UCSD-AML1 (cell line): ENCODE data around the gene SCAMP2.
"Not testable (repeated sequence)": the region's sequence is repeated elsewhere in the genome, so short reads cannot be mapped to it uniquely, and the experiment has no call there.

Experiments used
- DNase-seq: peaks from one replicate; lab custom pipeline; 2025; ENCODE audit not compliant: unreplicated experiment; lab: John Stamatoyannopoulos, UW

The SCAMP2 gene

DNA sequence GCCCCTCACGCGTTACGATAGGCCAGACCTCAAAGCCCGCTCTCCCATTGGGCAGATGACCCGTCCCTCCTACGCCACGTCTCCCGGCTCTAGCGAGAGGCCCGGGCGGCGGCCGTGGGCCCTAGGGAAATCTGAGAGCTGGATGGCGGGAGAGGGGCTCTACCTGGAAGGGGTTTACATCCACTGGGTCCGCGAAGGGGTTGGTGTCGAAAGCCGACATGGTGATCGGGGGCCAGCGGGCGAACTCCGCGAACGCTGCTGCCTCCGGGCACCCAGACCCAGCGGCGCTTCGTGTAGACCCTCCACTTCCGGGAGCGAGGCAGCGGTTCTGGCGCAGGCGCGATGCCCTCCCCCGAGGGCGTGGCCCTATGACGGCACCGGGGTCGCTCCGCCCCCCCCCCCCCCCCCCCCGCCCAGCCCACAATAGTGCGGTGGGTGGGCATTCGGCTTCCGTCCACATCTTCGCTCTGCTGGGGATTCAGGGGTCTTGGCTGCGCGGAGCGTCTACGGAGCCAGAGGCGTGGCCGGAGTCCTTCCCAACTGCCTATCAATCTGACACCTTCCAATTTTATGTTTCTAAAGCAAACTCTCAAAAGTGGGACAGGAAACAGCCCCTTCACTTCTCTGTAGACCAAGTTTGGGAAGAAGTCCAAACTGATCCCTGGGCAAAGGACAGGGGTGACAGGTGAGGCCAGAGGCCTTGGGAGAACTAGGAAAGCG, at the start of gene SCAMP2:
SCAMP2 (minus strand) TSS at position 330 of the 720 bp plus-strand sequence; CDS start at position 220, 110 bp downstream.
- peak; percentile 94 for DNase-seq

DNA sequence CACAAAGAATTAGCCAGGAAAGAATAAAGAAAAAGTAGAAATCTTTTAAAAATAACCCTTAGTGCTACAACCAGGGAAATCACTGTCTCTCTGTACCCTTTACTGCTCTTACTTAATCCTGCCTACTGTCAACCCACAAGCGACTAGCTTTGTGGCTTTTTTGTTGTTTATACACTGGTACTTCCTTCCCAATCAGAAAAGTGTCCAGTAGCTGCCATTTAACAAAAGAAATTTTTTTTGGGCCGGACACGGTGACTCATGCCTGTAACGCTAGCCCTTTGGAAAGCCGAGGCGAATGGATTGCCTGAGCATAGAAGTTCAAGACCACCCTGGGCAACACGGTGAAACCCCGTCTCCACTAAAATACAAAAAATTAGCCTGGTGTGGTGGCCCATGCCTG, 47.3 kb upstream of the SCAMP2 start:
- no peak for DNase-seq

GRCh38 chr15:74917676-74918075, 44.5 kb upstream of the SCAMP2 start:
- no peak for DNase-seq

GRCh38 chr15:74913799-74914198, 40.6 kb upstream of the SCAMP2 start:
- DNase-seq: not testable (repeated sequence)

- no peak for DNase-seq
These were observed 39.9 kb upstream of the SCAMP2 start for GRCh38 chr15:74913041-74913440.

DNA sequence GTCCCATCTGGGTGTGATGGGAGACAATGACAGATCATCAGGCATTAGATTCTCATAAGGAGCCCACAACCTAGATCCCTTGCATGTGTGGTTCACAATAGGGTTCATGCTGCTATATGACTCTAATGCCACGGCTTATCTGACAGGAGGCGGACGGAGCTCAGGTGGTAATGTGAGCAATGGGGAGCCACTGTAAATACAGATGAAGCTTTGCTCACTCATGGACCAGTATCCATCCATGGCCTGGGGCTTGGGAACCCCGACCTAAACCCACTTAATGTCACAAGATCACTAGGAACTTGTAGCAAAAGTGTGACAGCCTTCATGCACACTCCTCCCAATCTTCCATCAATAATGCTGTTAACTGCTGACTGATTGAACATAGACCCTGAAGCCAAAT, 35.5 kb upstream of the SCAMP2 start:
- DNase-seq: no peak

DNA sequence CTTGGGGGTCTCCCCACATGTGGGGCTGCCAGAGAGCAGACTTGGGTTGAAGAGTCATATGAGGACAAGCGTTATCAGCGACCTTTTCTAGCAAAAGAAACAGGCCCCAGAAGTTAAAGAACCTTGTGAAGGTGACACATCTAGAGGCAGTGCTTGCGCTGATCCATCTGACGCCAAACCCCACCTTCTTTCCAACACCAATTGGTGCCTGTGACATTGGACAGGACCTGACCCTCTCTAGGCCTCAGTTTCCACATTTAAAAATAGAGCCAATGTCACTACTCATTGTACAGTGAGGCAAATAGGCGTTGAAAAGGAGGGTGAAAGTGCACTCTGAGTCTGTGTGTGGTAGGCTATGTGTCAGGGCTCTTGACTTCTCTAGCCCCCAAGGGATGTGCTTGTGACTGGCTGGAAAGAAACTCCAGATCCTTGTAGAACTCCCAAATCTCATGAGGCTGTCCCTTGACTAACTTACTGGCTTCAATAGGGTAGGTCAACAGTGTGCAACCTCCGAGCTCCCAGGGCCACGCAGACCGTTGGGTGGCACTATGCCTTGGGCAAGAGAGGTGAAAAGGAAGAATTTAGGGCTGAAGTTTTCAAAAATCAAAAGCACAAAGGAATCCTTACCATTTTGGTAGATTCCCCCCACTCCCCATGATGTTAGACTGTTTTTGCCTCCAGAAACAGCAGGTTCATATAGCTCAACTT, 34.2 kb upstream of the SCAMP2 start:
- DNase-seq: no peak

- peak; percentile 87 for DNase-seq
These were observed 33.4 kb upstream of the SCAMP2 start, which contains the start of gene FAM219B for GRCh38 chr15:74906450-74907162. Gene FAM219B, minus strand, starts transcription at chr15:74906851. Its CDS starts 51 bp downstream, at chr15:74906800.

DNA sequence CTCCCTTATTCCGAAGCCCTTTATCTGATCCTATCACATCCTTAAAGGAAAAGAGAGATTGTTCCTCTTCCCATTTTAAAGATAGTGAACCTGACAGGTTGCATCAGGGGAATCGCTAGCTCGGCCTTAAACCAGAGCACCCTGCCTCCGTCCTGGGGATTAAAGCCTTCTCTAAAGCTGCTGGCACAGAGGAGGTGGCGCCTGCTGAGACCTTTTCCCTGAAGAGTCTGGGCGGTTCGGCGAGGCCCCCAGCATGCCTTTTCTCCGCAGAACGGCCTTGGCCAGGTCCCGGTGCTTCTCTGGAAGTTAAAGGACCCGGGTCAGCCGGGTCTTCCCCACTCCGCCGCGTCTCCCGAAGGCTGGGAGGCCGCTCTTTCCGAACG, 32.9 kb upstream of the SCAMP2 start:
- DNase-seq: peak; percentile 59

DNA sequence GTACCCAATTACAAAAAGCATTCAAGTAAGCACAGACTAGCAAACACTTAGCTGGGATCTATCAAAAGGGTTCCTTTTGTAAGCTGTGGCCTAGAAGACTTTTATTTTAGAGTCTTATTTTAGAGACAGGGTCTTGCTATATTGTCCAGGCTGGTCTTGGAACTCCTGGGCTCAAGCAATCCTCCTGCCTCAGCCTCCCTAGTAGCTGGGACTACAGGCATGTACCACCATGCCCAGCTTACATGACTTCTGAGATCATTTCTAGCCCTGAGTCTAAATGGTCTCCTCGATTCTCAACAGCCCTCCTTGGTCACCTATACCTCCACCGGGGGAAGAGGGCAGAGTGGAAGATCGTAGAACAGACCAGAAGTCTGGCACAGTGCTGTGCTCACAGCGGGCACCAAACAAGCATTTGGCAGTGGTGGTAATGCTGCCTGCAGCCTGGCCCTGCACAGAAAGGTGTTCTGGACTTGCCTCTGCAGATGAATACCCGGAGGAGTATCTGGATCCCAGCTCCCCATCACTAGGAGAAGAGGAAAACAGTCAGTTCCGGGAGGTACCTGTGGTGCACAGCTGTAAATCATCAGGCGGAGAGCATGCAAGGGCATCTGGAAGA, 31.1 kb upstream of the SCAMP2 start:
- DNase-seq: no peak

- DNase-seq: no peak
These were observed 30.5 kb upstream of the SCAMP2 start for GRCh38 chr15:74903676-74904075.

DNA sequence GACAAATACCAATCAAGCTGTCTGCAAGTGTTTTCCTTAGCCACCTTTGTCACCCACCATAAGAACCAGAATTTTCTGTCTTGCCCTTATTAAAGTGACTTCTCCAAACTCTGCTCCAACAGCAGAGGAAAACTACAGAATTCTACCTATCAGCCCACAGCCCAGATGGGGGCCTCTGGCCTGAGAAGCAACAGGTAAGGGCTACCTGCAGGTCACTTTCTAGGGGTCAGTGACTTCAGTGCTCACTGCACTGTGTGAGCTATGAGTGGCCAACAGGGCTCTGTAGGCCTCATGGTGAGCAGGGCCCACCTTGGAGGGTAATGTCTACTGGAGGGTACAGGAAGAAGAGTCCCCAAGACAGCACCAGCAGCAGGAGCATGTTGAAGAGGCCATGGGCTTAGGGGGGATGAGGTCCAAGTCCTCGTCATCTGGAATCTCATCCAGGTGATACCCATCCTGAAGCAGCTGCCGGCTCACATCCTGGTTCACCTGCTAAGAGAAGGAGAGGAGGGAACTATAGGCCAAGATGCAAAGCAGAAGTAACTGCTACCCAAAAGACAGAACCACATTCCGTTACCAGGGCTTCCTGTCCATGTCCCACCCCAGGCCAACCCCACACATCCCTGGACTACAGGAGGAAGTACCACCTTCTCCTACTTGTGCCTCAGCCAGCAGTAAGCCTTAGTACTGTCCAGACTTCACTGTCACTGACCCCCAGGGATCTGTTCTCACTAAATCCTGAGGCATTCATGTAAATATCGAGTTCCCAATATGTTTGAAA, 29.3 kb upstream of the SCAMP2 start:
- DNase-seq: peak; percentile 25

GRCh38 chr15:74901612-74902063, 28.5 kb upstream of the SCAMP2 start:
- peak; percentile 64 for DNase-seq

DNA sequence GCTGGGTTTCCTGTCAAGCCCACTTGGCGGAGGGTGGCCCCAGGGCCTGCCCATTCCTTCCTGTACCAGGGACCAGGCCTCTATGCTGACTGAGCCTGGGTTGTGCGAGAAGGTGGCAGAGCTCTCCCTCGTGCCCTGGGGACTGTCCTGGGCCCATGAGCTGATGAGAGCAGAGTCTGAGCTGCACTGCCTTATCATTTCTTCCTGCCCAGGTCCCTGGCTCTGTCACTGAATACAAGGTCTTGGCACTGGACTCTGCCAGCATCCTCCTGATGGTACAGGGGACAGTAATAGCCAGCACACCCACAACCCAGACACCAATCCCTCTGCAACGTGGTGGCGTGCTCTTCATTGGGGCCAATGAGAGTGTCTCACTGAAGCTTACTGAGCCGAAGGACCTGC, 24.1 kb upstream of the SCAMP2 start:
- no peak for DNase-seq

DNA sequence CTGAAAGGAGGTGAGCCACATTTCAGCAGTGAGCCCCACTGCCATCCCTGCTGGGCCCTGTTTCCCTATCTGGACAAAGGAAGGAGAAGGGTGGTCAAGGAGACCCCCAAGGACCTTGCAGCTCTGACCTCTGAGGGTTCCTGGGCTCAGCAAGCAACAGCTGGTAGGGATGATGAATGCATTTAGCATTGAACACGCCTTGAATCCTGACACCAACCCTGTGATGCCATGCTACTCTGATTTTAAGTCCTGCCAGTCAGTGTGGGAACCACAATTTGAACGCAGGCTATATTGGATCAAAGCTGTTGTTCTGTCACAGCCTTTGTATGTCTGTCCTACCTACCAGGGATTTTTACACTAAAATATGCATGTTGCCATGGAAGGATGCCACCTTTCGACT, 23.2 kb upstream of the SCAMP2 start:
- DNase-seq: no peak

- no peak for DNase-seq
These were observed 22.7 kb upstream of the SCAMP2 start for GRCh38 chr15:74895830-74896229.

DNA sequence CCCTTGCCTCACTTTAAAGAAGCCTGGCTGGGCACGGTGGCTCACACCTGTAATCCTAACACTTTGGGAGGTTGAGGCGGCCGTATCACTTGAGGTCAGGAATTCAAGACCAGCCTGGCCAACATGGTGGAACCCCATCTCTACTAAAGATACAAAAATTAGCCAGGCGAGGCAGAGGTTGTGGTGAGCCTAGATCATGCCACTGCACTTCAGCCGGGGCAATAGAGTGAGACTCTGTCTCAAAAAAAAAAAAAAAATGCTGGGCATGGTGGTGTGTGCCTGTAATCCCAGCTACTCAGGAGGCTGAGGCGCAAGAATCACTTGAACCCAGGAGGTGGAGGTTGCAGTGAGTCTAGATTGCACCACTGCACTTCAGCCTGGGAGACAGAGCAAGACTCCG, 21.2 kb upstream of the SCAMP2 start:
- DNase-seq: not testable (repeated sequence)

DNA sequence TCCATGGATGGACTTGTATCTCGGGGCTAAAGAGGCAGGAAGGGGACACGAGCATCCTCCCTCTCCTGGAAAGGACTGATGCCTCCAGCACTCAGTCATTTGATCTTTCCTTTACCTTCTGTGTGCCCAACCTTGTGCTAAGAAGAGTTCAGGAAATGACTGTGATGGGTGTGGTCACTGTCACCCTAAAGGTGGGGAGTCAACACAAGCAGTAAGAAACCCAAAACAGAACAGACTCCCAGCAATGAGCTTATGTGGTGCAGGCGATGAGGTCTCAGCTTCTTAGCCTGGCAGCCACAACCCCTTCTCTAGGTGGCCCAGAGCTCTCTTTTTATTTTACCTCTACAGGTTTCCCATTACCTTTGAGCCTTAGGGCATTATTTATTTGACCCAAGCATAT, 20.5 kb upstream of the SCAMP2 start:
- DNase-seq: no peak

GRCh38 chr15:74892931-74893330, 19.8 kb upstream of the SCAMP2 start:
- DNase-seq: no peak

DNA sequence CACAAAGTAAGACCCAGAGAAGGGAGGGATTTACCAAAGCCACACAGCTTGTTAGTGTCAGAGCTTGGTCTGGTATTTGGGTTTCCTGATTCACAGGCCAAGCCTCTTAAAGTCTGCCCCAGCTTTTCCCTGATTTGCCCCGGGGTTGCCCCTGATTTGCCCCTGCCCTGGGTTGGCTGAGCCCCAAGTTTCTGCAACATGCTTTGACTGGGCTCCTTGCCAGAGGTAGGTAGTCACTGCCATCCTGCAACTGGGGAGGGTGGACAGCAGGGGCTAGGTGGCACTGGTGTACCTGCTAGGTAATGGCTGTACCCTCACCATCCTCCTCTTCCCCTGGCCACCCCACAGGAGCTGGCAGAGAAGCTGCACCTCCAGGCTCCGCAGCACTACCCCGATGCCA, 19.1 kb upstream of the SCAMP2 start:
- no peak for DNase-seq

GRCh38 chr15:74891469-74891868, 18.3 kb upstream of the SCAMP2 start:
- no peak for DNase-seq
